Suprapubic skin (tissue), 4 donors: Measurements from ENCODE around the gene PTCD3.

ENCODE experiments used
- EP300 ChIP-seq: sonication (generic); formaldehyde crosslinking; IDR thresholded peaks from one replicate; pipeline ENCODE4 v1.6.1; 2017; ENCODE audit warnings: antibody characterized with exemption
- POLR2A ChIP-seq, 2 donors: fragments of 450-650 bp; IDR thresholded peaks; one replicate each; pipeline ENCODE4 v1.6.1; 2017; ENCODE audit warnings: antibody characterized with exemption in 2 of 2, mild to moderate bottlenecking in 2 of 2, moderate library complexity in 2 of 2
- POLR2AphosphoS5 ChIP-seq, 3 donors: sonication (generic); formaldehyde crosslinking; IDR thresholded peaks; one replicate each; pipeline ENCODE4 v1.6.1; 2017; ENCODE audit warnings: antibody characterized with exemption in 3 of 3
- TF ChIP-seq, protein P1 (sequence below), 2 donors: fragments of 200-600 bp in 1 of 2; fragments of 450-650 bp in 1 of 2; sonication (generic) in 1 of 2; IDR thresholded peaks; one replicate each; pipeline ENCODE4 v1.5.1; 2016 to 2019; ENCODE audit warnings: antibody characterized with exemption in 2 of 2, mild to moderate bottlenecking in 1 of 2, moderate library complexity in 1 of 2

GRCh38 chr2:86105969-86106945, at the start of gene PTCD3:
- TF ChIP-seq, protein P1, sequence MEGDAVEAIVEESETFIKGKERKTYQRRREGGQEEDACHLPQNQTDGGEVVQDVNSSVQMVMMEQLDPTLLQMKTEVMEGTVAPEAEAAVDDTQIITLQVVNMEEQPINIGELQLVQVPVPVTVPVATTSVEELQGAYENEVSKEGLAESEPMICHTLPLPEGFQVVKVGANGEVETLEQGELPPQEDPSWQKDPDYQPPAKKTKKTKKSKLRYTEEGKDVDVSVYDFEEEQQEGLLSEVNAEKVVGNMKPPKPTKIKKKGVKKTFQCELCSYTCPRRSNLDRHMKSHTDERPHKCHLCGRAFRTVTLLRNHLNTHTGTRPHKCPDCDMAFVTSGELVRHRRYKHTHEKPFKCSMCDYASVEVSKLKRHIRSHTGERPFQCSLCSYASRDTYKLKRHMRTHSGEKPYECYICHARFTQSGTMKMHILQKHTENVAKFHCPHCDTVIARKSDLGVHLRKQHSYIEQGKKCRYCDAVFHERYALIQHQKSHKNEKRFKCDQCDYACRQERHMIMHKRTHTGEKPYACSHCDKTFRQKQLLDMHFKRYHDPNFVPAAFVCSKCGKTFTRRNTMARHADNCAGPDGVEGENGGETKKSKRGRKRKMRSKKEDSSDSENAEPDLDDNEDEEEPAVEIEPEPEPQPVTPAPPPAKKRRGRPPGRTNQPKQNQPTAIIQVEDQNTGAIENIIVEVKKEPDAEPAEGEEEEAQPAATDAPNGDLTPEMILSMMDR (IDR thresholded peaks at IDR 0.05) = no peak
- TF ChIP-seq POLR2AphosphoS5 (IDR thresholded peaks at IDR 0.05) = peak; percentile 63 to 83 (median 67)
- peak in 1 of 2 donors; percentile 64 for TF ChIP-seq POLR2A (IDR thresholded peaks at IDR 0.05)
- no peak for TF ChIP-seq EP300
